DMS79 (cell line): ENCODE data around the gene EXOC8.

Source experiments
- DNase-seq: peaks from one replicate; lab custom pipeline; 2025; lab: John Stamatoyannopoulos, UW

EXOC8 gene

GRCh38 chr1:231337472-231338269 lies at the start of gene EXOC8:
EXOC8 (minus strand) TSS chr1:231337852; CDS start chr1:231337745, 107 bp downstream.
- DNase-seq: peak; percentile 94

GRCh38 chr1:231386466-231386865 lies 48.8 kb upstream of the EXOC8 start:
- DNase-seq: no peak

GRCh38 chr1:231385416-231385748 lies 47.7 kb upstream of the EXOC8 start:
- DNase-seq: no peak

GRCh38 chr1:231384696-231385415 lies 47.2 kb upstream of the EXOC8 start:
- DNase-seq: no peak

- DNase-seq: no peak
Observed at GRCh38 chr1:231383159-231383860, 45.7 kb upstream of the EXOC8 start.

GRCh38 chr1:231382426-231382825 lies 44.8 kb upstream of the EXOC8 start:
- DNase-seq: no peak

- no peak for DNase-seq
Observed at GRCh38 chr1:231381729-231382128, 44.1 kb upstream of the EXOC8 start.

GRCh38 chr1:231376875-231377549 lies 39.4 kb upstream of the EXOC8 start:
- no peak for DNase-seq

- no peak for DNase-seq
Observed at GRCh38 chr1:231376101-231376500, 38.4 kb upstream of the EXOC8 start.

- DNase-seq: no peak
Observed at GRCh38 chr1:231374394-231374793, 36.7 kb upstream of the EXOC8 start.

GRCh38 chr1:231372501-231372900 lies 34.8 kb upstream of the EXOC8 start:
- DNase-seq: no peak

GRCh38 chr1:231369282-231369681 lies 31.6 kb upstream of the EXOC8 start:
- DNase-seq: no peak

GRCh38 chr1:231364192-231364591 lies 26.5 kb upstream of the EXOC8 start:
- DNase-seq: no peak

- DNase-seq: no peak
Observed at GRCh38 chr1:231363624-231364023, 26.0 kb upstream of the EXOC8 start.

GRCh38 chr1:231362325-231362724 lies 24.7 kb upstream of the EXOC8 start:
- no peak for DNase-seq

GRCh38 chr1:231359113-231359512 lies 21.5 kb upstream of the EXOC8 start:
- no peak for DNase-seq

- DNase-seq: peak; percentile 24
Observed at GRCh38 chr1:231357831-231358354, 20.2 kb upstream of the EXOC8 start.

GRCh38 chr1:231357187-231357772 lies 19.6 kb upstream of the EXOC8 start:
- no peak for DNase-seq

- DNase-seq: no peak
Observed at GRCh38 chr1:231355171-231355570, 17.5 kb upstream of the EXOC8 start.

GRCh38 chr1:231354330-231355020 lies 16.8 kb upstream of the EXOC8 start:
- no peak for DNase-seq

- DNase-seq: no peak
Observed at GRCh38 chr1:231353086-231353485, 15.4 kb upstream of the EXOC8 start.
